ENCODE measurements around the gene CCSER1.

- TF ChIP-seq CTCF (IDR thresholded peaks at IDR 0.05; ENCODE audit: low read length) (no peak), EZH2 (IDR thresholded peaks at IDR 0.05; ENCODE audit: borderline replicate concordance, low read length) (no peak)
These were observed 632.9 kb downstream of the CCSER1 start for GRCh38 chr4:90760059-90760458.

Measured in OCI-LY1 (cell line).